Glutamatergic neuron (in vitro differentiated cells): ENCODE results near the gene EP300. TPM values are rescaled to one million over a fixed set of nuclear protein-coding genes. Genes with fewer than 3 reads are reported as not detected.

Source experiments
- DNase-seq: peaks from one replicate; pipeline ENCODE4 v3.0.0; 2022
- H3K27ac Mint-ChIP-seq: one replicate; pipeline ENCODE4 v1.8.0; 2020; ENCODE audit warnings: mild to moderate bottlenecking, mixed read lengths, inconsistent platforms; ENCODE audit not compliant: unreplicated experiment
- H3K27me3 Mint-ChIP-seq: one replicate; pipeline ENCODE4 v1.8.0; 2020; ENCODE audit warnings: mild to moderate bottlenecking, moderate library complexity, mixed read lengths, inconsistent platforms; ENCODE audit not compliant: unreplicated experiment
- H3K36me3 Mint-ChIP-seq: one replicate; pipeline ENCODE4 v1.8.0; 2020; ENCODE audit warnings: mild to moderate bottlenecking, mixed read lengths, inconsistent platforms; ENCODE audit not compliant: unreplicated experiment
- H3K4me1 Mint-ChIP-seq: one replicate; pipeline ENCODE4 v1.8.0; 2020; ENCODE audit warnings: mild to moderate bottlenecking, low read depth, mixed read lengths, inconsistent platforms; ENCODE audit not compliant: unreplicated experiment
- H3K4me3 Mint-ChIP-seq: one replicate; pipeline ENCODE4 v1.8.0; 2020; ENCODE audit warnings: mild to moderate bottlenecking, mixed read lengths, inconsistent platforms; ENCODE audit not compliant: unreplicated experiment
- H3K9me3 Mint-ChIP-seq: one replicate; pipeline ENCODE4 v1.8.0; 2020; ENCODE audit warnings: mild to moderate bottlenecking, moderate library complexity, mixed read lengths, inconsistent platforms; ENCODE audit not compliant: unreplicated experiment
- total RNA-seq: library from RNA; stranded (reverse); fragmentation: NEBNext Ultra II Directional; extraction: Animal tissue kit (Norgen Biotek cat#: 25700); gene quantifications from one replicate; pipeline ENCODE4 v1.2.1, GENCODE V29; 2021; ENCODE audit not compliant: unreplicated experiment
- TF ChIP-seq, protein P1 (sequence below): fragments of 200-600 bp; sonication (generic); IDR thresholded peaks from one replicate; pipeline ENCODE4 v1.5.0; 2021; ENCODE audit not compliant: partially characterized antibody, unreplicated experiment

Gene EP300
- total RNA-seq, 1 donor from 2014 or later: 127 TPM

DNA sequence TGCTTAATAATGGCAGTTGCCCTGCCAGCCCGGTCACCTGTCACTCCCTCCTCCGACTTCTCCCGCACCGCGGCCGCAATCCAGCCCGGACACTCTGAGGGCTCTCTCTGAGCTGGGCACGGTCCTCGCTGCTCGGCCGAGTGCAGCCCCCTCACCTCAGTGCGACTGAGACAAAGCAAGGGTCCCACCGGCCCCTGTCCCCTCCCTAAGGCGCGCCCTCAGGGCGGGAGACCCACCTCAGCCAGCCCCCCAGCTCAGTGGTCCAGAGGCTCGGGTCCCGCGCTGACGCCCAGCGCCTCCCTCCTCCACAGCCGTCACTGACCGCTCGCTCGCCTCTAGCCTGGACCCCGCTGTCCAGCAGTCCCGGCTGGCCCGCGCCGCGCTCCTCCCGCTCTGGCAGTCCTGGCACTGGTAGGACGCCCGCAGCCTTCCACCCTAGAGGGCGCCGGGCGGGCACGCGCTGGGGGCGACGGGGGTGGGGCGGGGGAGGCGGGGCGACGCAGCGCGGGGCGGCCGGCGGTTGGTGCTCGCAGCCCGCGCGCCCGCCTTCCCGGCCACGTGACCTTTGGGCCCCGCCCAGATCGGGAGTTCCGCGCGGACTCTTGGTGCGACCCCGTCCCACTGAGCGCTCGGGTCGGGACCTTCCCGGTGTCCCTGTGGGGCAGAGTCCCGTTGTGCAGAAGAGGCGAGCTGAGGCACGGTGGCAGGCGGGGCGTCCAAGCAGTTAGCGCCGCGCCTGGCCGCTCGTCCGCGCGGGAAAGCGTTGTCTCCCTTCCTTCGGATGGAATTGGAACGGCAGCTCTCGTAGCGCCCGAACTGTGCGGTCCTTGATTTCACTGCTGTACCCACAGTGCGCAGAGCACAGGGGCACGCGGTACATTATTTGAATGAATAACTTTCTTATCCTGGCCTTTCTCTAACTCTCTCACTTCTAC lies 104.9 kb downstream of the EP300 start:
- H3K27ac Mint-ChIP-seq: no peak overlapping the region
- TF ChIP-seq, protein P1, sequence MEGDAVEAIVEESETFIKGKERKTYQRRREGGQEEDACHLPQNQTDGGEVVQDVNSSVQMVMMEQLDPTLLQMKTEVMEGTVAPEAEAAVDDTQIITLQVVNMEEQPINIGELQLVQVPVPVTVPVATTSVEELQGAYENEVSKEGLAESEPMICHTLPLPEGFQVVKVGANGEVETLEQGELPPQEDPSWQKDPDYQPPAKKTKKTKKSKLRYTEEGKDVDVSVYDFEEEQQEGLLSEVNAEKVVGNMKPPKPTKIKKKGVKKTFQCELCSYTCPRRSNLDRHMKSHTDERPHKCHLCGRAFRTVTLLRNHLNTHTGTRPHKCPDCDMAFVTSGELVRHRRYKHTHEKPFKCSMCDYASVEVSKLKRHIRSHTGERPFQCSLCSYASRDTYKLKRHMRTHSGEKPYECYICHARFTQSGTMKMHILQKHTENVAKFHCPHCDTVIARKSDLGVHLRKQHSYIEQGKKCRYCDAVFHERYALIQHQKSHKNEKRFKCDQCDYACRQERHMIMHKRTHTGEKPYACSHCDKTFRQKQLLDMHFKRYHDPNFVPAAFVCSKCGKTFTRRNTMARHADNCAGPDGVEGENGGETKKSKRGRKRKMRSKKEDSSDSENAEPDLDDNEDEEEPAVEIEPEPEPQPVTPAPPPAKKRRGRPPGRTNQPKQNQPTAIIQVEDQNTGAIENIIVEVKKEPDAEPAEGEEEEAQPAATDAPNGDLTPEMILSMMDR: no peak
- peaks cover 5% of the 10 kb centered on the region for H3K27me3 Mint-ChIP-seq
- H3K4me1 Mint-ChIP-seq: no peaks in the 10 kb centered on the region
- DNase-seq: peak; percentile 86
- peak overlapping the region; percentile 88 for H3K4me3 Mint-ChIP-seq
- H3K36me3 Mint-ChIP-seq: no peaks in the 10 kb centered on the region
- peaks cover 5% of the 10 kb centered on the region for H3K9me3 Mint-ChIP-seq

DNA sequence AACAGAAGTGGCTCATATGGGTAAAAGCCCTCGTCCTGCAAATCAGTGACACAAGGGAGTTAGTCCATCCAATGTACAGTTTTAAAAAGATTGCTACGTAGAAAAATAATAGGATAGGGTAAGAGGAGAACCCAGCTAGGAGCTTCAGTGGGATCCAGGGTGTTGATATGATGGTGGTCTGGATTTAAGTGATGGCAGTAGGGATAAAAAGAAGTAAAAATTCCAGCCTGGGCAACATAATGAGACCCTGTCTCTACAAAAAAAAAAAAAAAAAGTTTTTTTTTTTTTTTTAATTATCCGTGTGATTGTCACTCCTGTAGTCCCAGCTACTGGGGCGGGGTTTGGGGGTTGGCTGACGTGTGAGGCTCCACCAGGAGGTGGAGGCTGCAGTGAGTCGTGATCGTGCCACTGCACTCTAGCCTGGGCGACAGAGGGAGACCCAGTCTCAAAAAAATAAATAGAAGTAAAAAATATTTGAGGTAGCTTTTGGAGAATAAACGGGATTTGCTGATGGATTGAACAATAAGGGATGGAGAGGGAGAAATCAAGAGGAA lies 105.7 kb downstream of the EP300 start:
- DNase-seq: no peak
- no peaks in the 10 kb centered on the region for H3K36me3 Mint-ChIP-seq
- TF ChIP-seq, protein P1: no peak
- no peaks in the 10 kb centered on the region for H3K4me1 Mint-ChIP-seq
- peaks cover 5% of the 10 kb centered on the region for H3K27me3 Mint-ChIP-seq
- H3K4me3 Mint-ChIP-seq: peak overlapping the region; percentile 88
- peaks cover 5% of the 10 kb centered on the region for H3K9me3 Mint-ChIP-seq
- no peak overlapping the region for H3K27ac Mint-ChIP-seq

DNA sequence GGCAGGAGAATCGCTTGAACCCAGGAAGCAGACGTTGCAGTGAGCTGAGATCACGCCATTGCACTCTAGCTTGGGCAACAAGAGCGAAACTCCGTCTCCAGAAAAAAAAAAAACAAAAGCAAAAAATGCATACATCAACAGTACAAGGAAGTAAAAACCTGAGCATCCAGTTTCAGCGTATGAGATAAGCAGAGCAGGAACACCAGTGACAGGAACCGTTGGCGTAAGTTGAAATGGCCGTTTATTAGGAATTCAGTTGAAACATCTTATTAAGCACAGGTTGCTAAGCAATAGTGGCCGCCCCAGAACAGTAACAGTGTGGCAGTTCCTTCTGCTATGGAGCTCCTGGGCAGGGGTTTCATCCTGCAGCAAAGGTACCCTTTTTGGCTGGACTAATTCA lies 108.7 kb downstream of the EP300 start:
- no peaks in the 10 kb centered on the region for H3K36me3 Mint-ChIP-seq
- peaks cover 18% of the 10 kb centered on the region for H3K27me3 Mint-ChIP-seq

DNA sequence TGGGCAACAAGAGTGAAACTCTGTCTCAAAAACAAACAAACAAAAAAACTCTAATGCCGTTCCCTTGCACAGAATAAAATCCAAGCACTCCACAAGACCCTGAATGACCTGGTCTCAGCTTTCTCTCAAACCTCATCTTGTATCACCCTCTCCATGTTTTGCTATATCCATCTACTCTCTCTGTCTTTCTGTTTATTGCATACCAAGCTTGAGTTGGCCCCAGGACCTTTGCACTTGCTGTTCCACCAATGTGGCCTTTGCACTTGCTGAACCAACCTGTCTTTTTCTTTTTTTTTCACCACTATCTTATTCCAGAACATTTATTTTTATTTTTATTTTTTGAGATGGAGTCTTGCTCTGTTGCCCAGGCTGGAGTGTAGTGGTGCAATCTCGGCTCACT lies 110.7 kb downstream of the EP300 start:
- Mint-ChIP-seq H3K9me3 (peaks cover 7% of the 10 kb centered on the region), H3K27ac (no peak overlapping the region), H3K4me1 (peaks cover 4% of the 10 kb centered on the region), H3K4me3 (no peak overlapping the region), H3K36me3 (no peaks in the 10 kb centered on the region), H3K27me3 (peaks cover 15% of the 10 kb centered on the region)
- TF ChIP-seq, protein P1: no peak
- no peak for DNase-seq

More for the DNA sequence above, 108.7 kb downstream of the EP300 start:
- Mint-ChIP-seq H3K4me3 (no peak overlapping the region), H3K4me1 (peaks cover 4% of the 10 kb centered on the region), H3K9me3 (peaks cover 7% of the 10 kb centered on the region), H3K27ac (no peak overlapping the region)
- DNase-seq: no peak
- TF ChIP-seq, protein P1: no peak

DNA sequence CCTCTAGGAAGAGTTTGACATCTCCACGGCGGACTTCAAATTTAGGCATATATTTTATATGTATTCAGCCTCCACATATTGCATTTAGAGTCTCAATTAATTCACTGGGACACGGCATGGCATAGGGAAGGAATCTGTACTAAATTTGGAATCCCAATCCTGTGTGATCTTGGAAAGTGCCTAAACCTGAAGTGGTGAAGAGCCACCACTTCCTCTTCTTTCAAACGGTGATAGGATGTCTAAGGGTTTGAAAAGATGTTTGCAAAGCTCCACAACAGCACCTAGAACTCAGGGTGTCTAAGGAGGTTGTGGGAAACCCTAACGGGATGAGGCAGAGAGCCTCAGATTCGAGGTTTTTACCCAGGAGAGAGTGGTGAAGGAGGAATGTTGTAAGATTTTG lies 111.7 kb downstream of the EP300 start:
- Mint-ChIP-seq H3K4me3 (peak overlapping the region; percentile 49), H3K27ac (no peak overlapping the region), H3K4me1 (peaks cover 4% of the 10 kb centered on the region), H3K9me3 (peaks cover 7% of the 10 kb centered on the region), H3K36me3 (no peaks in the 10 kb centered on the region), H3K27me3 (peaks cover 15% of the 10 kb centered on the region)
- DNase-seq: no peak
- TF ChIP-seq, protein P1: no peak
